HepG2 (cell line): ENCODE results near the gene PCNT. TPM values are rescaled to one million over a fixed set of nuclear protein-coding genes. Genes with fewer than 3 reads are reported as not detected.

Experiments used
- CC2D1A ChIP-seq: sonication (generic); formaldehyde crosslinking; IDR thresholded peaks from 2 replicates; pipeline ENCODE4 v1.8.1; 2023; ENCODE audit warnings: mild to moderate bottlenecking, missing genetic modification reagents
- DMAP1 ChIP-seq: IDR thresholded peaks from 2 replicates; pipeline ENCODE4 v1.6.1; 2016
- FOXP1 ChIP-seq, 2 experiments: fragments of 450-650 bp in 1 of 2; IDR thresholded peaks; 2 replicates each; pipeline ENCODE4 v1.6.1; 2017 to 2018; ENCODE audit warnings: antibody characterized with exemption in 1 of 2
- IKZF1 ChIP-seq: fragments of 450-650 bp; IDR thresholded peaks from 2 replicates; pipeline ENCODE4 v1.7.1; 2016
- KLF12 ChIP-seq: sonication (generic); formaldehyde crosslinking; IDR thresholded peaks from 2 replicates; pipeline ENCODE4 v1.4.0; 2020; ENCODE audit warnings: missing genetic modification reagents, borderline replicate concordance
- KMT2A ChIP-seq: sonication (generic); formaldehyde crosslinking; IDR thresholded peaks from 2 replicates; pipeline ENCODE4 v1.4.0; 2020; ENCODE audit warnings: missing genetic modification reagents
- MAFG ChIP-seq: sonication (generic); formaldehyde crosslinking; IDR thresholded peaks from 2 replicates; pipeline ENCODE4 v1.5.1; 2020; ENCODE audit warnings: mild to moderate bottlenecking, missing genetic modification reagents
- NFKB2 ChIP-seq: sonication (generic); formaldehyde crosslinking; IDR thresholded peaks from 2 replicates; pipeline ENCODE4 v1.4.0; 2020; ENCODE audit warnings: missing genetic modification reagents, borderline replicate concordance
- NFRKB ChIP-seq: fragments of 450-650 bp; IDR thresholded peaks from 2 replicates; pipeline ENCODE4 v1.6.1; 2017
- PATZ1 ChIP-seq: sonication (generic); formaldehyde crosslinking; IDR thresholded peaks from 2 replicates; pipeline ENCODE4 v1.4.0; 2020; ENCODE audit warnings: missing genetic modification reagents
- PHF20 ChIP-seq: sonication (generic); formaldehyde crosslinking; IDR thresholded peaks from 2 replicates; pipeline ENCODE4 v1.5.0; 2020; ENCODE audit warnings: mild to moderate bottlenecking, missing genetic modification reagents
- ZNF382 ChIP-seq: sonication (generic); formaldehyde crosslinking; IDR thresholded peaks from 2 replicates; pipeline ENCODE4 v1.5.0; 2020; ENCODE audit warnings: missing genetic modification reagents, mild to moderate bottlenecking, borderline replicate concordance
- ZNF501 ChIP-seq: sonication (generic); formaldehyde crosslinking; IDR thresholded peaks from 2 replicates; pipeline ENCODE4 v1.5.1; 2020; ENCODE audit warnings: mild to moderate bottlenecking, moderate library complexity, missing genetic modification reagents
- ZNF512B ChIP-seq: sonication (generic); formaldehyde crosslinking; IDR thresholded peaks from 2 replicates; pipeline ENCODE4 v1.5.1; 2020; ENCODE audit warnings: missing genetic modification reagents, mild to moderate bottlenecking, borderline replicate concordance
- ZNF564 ChIP-seq: sonication (generic); formaldehyde crosslinking; IDR thresholded peaks from 2 replicates; pipeline ENCODE4 v1.8.1; 2023; ENCODE audit warnings: mild to moderate bottlenecking, missing genetic modification reagents
- ZNF710 ChIP-seq: sonication (generic); formaldehyde crosslinking; IDR thresholded peaks from 2 replicates; pipeline ENCODE4 v1.5.0; 2020; ENCODE audit warnings: mild to moderate bottlenecking, missing genetic modification reagents, borderline replicate concordance
- ZNF720 ChIP-seq: sonication (generic); formaldehyde crosslinking; IDR thresholded peaks from 2 replicates; pipeline ENCODE4 v1.4.0; 2020; ENCODE audit warnings: missing genetic modification reagents
- ZNF740 ChIP-seq: sonication (generic); formaldehyde crosslinking; IDR thresholded peaks from 2 replicates; pipeline ENCODE4 v1.4.0; 2020; ENCODE audit warnings: missing genetic modification reagents
- ZNF850 ChIP-seq: sonication (generic); formaldehyde crosslinking; conservative IDR thresholded peaks from 2 replicates; pipeline ENCODE4 v1.9.0; 2021; ENCODE audit warnings: mild to moderate bottlenecking, missing genetic modification reagents
- ZXDC ChIP-seq: sonication (generic); formaldehyde crosslinking; IDR thresholded peaks from 2 replicates; pipeline ENCODE4 v1.5.0; 2020; ENCODE audit warnings: mild to moderate bottlenecking, missing genetic modification reagents
- polyA plus RNA-seq, 8 experiments: library from polyadenylated mRNA; depleted of rRNA in 3 of 8; stranded (reverse) in 7 of 8; unstranded in 1 of 8; fragments of >200 nt; fragmentation: Illumina TruSeq in 4 of 8; extraction: Trizol in 4 of 8; gene quantifications; 2 replicates each; pipeline versions ENCODE4 v1.2.1 to v1.2.3, GENCODE V29; 2011 to 2016; ENCODE audit warnings: low read depth in 4 of 8, missing spikeins in 1 of 8, mixed read lengths in 1 of 8; ENCODE audit not compliant: insufficient read depth in 1 of 8
- total RNA-seq, 5 experiments: library from RNA; depleted of rRNA; stranded (reverse); fragments of >200 nt; fragmentation: Illumina TruSeq; extraction: Trizol; gene quantifications; 2 replicates each; pipeline ENCODE4 v1.2.3, GENCODE V29; 2016; ENCODE audit warnings: low read depth in 1 of 5

Gene PCNT
- total and polyA plus RNA-seq, 2 of the 13 experiments (the other 11 are each of a cell fraction or from before 2014, with no cell fraction given): 5.6 to 12.4 TPM

- TF ChIP-seq FOXP1 (IDR thresholded peaks at IDR 0.05): no peak
- TF ChIP-seq FOXP1 (CRISPR knock-in tag; IDR thresholded peaks at IDR 0.05): no peak
- no peak for TF ChIP-seq NFKB2 (CRISPR knock-in tag)
- no peak for TF ChIP-seq MAFG (CRISPR knock-in tag)
- no peak for TF ChIP-seq ZNF740 (CRISPR knock-in tag)
- TF ChIP-seq DMAP1 (CRISPR knock-in tag): peak; percentile 32; the same call in 1 of the 2 replicates
- no peak; the same call in none of the 2 replicates for TF ChIP-seq KMT2A
- no peak for TF ChIP-seq PATZ1 (CRISPR knock-in tag)
- TF ChIP-seq KLF12 (CRISPR knock-in tag): no peak
- 0 out of 2 replicates have a peak, but pooled peaks have one; percentile 40 for TF ChIP-seq ZNF501 (CRISPR knock-in tag)
- TF ChIP-seq PHF20 (CRISPR knock-in tag): 0 out of 2 replicates have a peak, but pooled peaks have one; percentile 9
- no peak for TF ChIP-seq ZNF512B
- TF ChIP-seq ZNF710 (CRISPR knock-in tag): no peak
- TF ChIP-seq ZNF720 (CRISPR knock-in tag): no peak
- no peak for TF ChIP-seq ZNF564 (CRISPR knock-in tag)
- TF ChIP-seq ZXDC: no peak
- no peak for TF ChIP-seq NFRKB
- TF ChIP-seq ZNF850 (CRISPR knock-in tag): no peak
- no peak for TF ChIP-seq IKZF1
- TF ChIP-seq CC2D1A (CRISPR knock-in tag): no peak
- TF ChIP-seq ZNF382 (CRISPR knock-in tag): no peak
These were observed 1.4 kb upstream of the PCNT start (continued) for GRCh38 chr21:46322351-46323226.
